Kidney tubule cell (primary cell): ENCODE data around the gene DMWD.

Experiments
- DNase-seq: peaks from one replicate; pipeline ENCODE4 v3.0.0-alpha.2; 2018; ENCODE audit warnings: low spot score

The DMWD gene

DNA sequence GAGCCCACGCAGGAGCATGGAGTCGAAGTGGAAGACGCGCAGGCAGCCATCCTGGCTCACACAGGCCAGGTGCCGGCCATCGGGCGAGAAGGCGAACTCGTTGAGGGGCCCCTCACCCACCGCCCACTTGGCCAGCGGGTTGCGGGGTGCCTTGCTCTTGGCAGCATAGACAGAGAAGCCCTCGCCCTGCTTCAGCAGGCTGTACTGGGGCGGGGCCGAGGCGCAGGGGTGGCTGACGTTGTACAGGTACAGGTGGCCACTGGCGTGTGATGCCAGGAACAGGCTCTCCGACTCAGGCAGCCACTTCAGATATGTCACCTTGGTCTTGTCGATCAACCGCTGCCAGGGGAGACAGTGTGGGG lies 6.1 kb downstream of the DMWD start:
- DNase-seq: no peak

GRCh38 chr19:45785781-45786532 lies 6.7 kb downstream of the DMWD start:
- DNase-seq: no peak

GRCh38 chr19:45785097-45785496 lies 7.5 kb downstream of the DMWD start:
- DNase-seq: no peak

DNA sequence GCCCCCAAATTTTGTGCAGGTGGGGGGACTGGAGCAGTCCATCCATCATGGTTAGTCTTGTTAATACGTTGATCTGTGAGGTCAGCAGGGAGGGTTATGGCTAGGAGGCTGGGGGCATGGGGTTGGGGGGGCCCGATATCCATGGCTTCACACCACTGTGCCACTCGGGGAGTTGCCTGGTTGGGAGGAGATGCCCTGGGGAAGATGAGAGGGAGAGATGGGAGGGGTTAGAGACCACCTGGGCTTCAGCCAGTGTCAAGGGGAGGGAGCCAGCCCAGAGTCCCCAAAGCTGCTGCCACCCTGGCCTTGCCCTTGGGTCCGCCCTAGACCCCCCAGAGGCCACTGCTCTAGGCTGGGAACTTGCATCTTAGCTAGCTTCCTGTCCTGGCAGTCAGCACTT lies 8.5 kb downstream of the DMWD start:
- no peak for DNase-seq

DNA sequence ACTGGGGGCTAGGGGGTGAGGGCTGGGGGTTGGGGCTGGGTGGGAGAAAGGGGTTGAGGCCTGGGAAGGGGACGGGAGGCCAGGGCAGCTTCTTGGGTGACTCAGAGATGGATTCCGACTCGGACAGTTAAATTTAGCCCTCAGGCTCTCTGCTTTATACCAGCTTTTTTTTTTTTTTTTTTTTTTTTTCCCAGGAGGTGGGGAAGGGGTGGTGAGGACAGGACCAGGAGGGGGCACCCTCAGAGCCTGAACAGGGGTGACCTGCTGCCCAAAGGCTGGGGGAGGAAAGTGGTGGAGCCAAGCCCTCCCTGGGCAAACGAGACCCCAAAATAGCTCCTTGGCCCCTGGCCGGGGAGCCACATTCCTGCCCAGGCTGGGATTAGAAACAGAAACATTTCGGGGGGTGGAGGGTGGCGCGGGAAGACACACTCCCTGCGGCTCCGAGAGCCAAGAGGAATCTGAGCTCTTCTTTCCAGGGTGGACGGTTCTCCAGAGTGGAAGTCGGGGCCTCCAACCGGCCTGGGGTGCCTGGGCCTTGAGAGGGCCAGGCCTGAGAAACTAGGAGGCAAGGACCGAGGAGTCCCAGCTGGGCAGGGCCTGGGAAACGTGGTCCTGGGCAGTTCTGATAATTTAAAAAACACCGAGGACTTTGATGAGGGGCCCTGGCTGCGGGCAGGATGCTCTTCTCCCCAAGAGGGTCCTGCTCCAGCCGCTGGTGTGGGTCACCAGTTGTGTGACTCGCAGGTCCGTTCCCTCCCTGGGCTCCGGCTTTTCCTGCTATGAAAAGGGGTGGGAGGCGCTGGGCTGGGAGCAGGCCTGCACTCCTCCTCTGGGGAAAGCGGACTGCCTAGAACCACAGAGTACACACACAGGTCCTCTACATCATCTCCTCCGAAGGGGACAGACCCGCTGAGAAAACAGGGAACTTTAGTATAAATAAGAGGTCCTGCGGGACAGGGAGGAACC lies 9.5 kb downstream of the DMWD start:
- peak; percentile 33 for DNase-seq

DNA sequence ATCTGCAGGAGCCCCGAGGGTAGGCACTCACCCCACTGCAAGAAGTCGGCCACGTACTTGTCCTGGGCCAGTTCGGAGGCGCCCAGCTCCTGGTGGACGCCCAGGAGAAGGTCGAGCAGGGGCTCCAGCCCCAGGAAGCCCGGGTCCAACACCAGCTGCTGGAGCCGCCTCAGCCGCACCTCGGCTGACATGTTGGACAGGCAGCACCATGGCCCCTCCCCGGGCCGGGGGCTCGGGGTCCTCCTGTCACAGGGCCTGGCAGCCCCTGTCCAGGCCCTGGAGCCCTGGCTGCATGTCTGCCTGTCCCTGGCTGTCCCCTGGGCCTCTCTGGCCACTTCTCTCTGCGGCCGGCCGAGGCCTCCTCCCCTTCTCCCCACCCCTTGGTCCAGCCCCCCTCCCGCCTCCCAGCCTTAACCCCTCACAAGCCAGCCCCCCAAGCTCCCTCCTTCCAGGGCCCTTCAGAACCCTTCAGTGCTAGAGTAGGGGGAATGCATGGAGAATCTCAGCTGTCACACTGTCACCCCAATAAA lies 10.4 kb downstream of the DMWD start, which contains the start of gene DMPK:
Gene DMPK (minus strand): TSS at position 329 of the 530 bp plus-strand sequence. CDS start 138 bp downstream, at position 191.
- DNase-seq: no peak

DNA sequence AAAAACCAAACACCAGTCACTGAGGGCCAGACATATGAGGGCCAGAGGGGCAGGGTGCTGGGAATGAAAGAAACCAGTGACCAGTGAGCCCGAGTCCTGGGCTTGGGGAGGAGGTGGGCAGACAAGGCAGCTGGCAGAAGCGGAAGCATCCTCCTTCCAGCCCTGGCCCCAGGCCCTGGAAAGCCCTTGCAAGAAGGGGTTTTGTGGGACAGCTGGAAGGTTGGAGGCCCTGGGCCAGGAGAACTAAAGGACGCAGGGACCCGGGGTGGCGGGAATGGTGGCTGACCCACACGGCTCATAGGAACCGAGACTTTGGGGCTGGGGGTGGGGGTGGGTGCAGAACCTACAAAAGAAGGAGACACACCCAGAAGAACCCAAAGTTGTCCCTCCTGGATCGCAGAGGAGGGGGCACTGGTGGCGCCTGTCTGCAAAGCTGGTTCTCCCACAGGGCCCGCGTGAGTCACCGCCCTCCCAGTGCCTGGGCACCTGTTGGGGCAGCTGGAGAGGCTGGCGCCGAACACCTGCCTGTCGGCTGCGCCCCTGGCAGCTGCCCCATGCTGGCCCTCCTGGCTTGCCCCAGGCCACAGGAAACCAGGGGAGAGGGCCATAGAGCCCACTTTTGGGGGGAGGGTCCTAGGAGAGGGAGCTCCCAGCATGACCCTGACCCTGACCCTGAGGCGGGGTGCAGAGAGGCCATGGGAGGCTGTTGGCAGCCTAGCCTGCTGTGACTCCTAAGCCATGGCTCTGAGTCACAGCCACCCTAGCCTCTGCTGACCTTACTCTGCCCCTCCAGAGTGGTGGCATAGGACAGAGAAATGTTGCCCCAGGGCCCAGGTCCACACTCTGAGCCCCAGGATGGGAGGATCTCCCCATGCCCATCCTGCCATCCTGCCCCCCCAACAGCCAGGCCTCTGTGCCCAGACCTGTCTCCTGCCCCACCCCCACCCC lies 11.2 kb downstream of the DMWD start:
- DNase-seq: peak; percentile 47

DNA sequence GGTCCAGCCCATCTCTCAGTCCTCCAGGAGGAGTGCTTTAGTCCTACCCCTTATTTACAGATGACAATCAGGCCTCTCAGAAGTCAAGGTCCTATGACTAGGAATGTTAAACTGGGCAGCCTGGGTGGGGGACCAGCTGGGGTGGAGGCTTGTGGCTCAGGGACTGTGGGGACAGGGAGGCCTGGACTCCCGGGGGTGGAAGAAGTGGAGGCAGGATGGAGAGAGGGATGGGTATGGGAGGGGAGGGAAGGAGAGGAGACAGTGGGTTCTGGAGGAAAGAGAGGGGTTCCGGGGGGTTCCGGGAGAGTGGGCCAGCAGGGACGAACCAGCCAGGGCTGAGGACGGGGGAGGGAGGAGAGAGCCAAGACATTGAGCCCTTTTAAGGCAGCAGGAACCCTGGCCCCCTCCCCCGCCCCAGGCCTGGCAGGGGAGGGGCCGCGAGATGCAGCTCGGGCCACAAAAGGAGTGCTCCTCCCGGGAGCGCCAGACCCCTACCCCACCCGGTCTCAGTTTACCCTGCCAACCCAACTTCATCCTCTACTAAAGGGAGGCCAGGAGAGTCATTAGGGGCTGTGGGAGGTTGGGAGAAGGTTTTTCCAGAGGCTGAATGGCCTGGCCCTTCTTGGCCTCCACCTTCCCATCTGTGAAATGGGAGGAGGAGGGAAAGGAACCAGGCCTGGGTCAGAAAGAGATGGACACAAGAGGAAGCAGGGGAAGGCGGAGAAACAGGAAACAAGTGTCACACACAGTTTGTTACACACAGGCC lies 12.0 kb downstream of the DMWD start:
- DNase-seq: no peak

- DNase-seq: no peak
These were observed 12.5 kb downstream of the DMWD start for GRCh38 chr19:45780146-45780447.

GRCh38 chr19:45779231-45780145 lies 13.2 kb downstream of the DMWD start:
- peak; percentile 78 for DNase-seq

- DNase-seq: no peak
These were observed 14.5 kb downstream of the DMWD start for GRCh38 chr19:45778010-45778661.

GRCh38 chr19:45777395-45777961 lies 15.2 kb downstream of the DMWD start:
- no peak for DNase-seq

- peak; percentile 45 for DNase-seq
These were observed 17.9 kb downstream of the DMWD start for GRCh38 chr19:45774765-45775164.

- no peak for DNase-seq
These were observed 19.3 kb downstream of the DMWD start for GRCh38 chr19:45773384-45773783.

GRCh38 chr19:45772912-45773311 lies 19.7 kb downstream of the DMWD start:
- DNase-seq: no peak

- DNase-seq: peak; percentile 38
These were observed 20.4 kb downstream of the DMWD start for GRCh38 chr19:45772130-45772840.

DNA sequence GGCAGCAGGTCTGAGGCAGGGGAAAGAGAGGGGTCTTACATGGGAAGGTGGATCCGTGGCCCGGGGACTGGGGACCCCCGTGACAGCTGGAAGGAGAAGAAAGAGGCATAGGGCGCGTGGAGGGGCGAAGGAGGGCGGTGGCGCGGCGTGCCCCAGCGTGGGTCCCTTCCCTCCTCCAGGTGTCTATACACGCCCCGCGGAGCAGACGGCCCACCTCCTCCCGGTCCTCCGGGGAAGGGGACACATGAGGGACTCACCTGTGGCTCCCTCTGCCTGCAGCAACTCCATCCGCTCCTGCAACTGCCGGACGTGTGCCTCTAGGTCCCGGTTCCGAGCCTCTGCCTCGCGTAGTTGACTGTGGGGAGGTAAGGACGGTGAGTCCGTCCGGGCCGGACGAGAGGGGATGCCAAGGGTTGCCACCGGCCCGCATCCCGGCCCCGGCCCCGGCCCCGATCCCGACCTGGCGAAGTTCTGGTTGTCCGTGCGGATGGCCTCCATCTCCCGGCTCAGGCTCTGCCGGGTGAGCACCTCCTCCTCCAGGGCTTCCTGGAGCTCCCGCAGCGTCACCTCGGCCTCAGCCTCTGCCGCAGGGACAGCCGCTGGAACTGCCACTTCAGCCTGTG lies 21.2 kb downstream of the DMWD start:
- DNase-seq: no peak
